ENCODE results near the gene MAP1LC3A.

- TF ChIP-seq CTCF (IDR thresholded peaks at IDR 0.05) (no peak), EZH2 (IDR thresholded peaks at IDR 0.05; ENCODE audit: borderline replicate concordance, insufficient read depth, low read depth, low read length, poor library complexity, severe bottlenecking) (no peak)
These were observed 42.9 kb upstream of the MAP1LC3A start for GRCh38 chr20:34515484-34516246.

Measured in B cell (primary cell).